Ishikawa (cell line): ENCODE data around the gene DNAJA1.

ENCODE experiments used
- CEBPB ChIP-seq: IDR thresholded peaks from 2 replicates; pipeline ENCODE4 v1.6.1; 2012
- CREB1 ChIP-seq: IDR thresholded peaks from 2 replicates; pipeline ENCODE4 v1.6.1; 2012; ENCODE audit warnings: low read depth
- EGR1 ChIP-seq: IDR thresholded peaks from 2 replicates; pipeline ENCODE4 v1.6.1; 2012
- EP300 ChIP-seq: IDR thresholded peaks from 2 replicates; pipeline ENCODE4 v1.6.1; 2012; ENCODE audit warnings: borderline replicate concordance
- FOXM1 ChIP-seq: IDR thresholded peaks from 2 replicates; pipeline ENCODE4 v1.6.1; 2012; ENCODE audit warnings: low read depth, borderline replicate concordance
- MAX ChIP-seq: IDR thresholded peaks from 2 replicates; pipeline ENCODE4 v1.6.1; 2012
- NFIC ChIP-seq: IDR thresholded peaks from 2 replicates; pipeline ENCODE4 v1.6.1; 2012
- RAD21 ChIP-seq: IDR thresholded peaks from 2 replicates; pipeline ENCODE4 v1.6.1; 2012; ENCODE audit warnings: low read depth
- TAF1 ChIP-seq: IDR thresholded peaks from 2 replicates; pipeline ENCODE4 v1.6.1; 2012; ENCODE audit warnings: low read depth, mild to moderate bottlenecking
- TCF12 ChIP-seq: IDR thresholded peaks from 2 replicates; pipeline ENCODE4 v1.6.1; 2012; ENCODE audit warnings: low read depth
- TEAD4 ChIP-seq: IDR thresholded peaks from 2 replicates; pipeline ENCODE4 v1.6.1; 2012
- YY1 ChIP-seq: IDR thresholded peaks from 2 replicates; pipeline ENCODE4 v1.6.1; 2012; ENCODE audit warnings: low read depth
- ZBTB7A ChIP-seq: IDR thresholded peaks from 2 replicates; pipeline ENCODE4 v1.6.1; 2012; ENCODE audit warnings: low read depth
- TF ChIP-seq, protein P1 (sequence below): IDR thresholded peaks from 2 replicates; pipeline ENCODE4 v1.6.1; 2012; ENCODE audit warnings: low read depth, mild to moderate bottlenecking
- TF ChIP-seq, protein P2 (sequence below): IDR thresholded peaks from 2 replicates; pipeline ENCODE4 v1.6.1; 2012

The DNAJA1 gene

DNA sequence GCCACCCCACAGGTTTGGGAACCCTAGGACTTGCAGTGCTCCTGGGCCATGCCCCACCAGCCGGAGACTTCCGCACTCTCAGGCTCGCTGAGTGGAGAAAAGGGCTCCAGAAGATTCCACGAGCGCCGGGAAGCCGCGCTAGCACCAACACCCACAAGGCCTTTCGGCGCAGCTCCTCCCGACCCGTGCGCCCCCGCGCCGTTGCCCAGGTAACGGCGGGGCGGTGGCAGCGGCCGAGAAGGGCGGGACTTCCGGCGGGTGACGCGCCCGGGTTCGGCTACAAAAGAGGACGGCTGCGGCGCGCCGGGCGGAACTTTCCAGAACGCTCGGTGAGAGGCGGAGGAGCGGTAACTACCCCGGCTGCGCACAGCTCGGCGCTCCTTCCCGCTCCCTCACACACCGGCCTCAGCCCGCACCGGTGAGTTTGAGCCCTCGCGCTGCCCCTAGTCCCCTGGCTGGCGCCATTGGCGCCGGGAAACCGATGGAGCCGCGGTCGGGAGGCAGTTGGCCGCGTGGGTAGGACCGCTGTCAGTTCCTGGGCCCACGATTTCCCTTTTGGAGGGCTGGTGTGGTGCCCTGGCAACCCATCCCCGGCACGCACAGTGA is at the start of gene DNAJA1:
Gene DNAJA1, plus strand, starts transcription at position 308 of the 606 bp plus-strand sequence. CDS start 1,212 bp downstream, outside the sequence.
- TF ChIP-seq NFIC (no peak), CREB1 (peak; percentile 67; the same call in 1 of the 2 replicates), TCF12 (peak; percentile 37; the same call in 1 of the 2 replicates), TAF1 (peak; percentile 94), EP300 (peak; percentile 34; the same call in 1 of the 2 replicates), MAX (peak; percentile 80), CEBPB (no peak), YY1 (no peak), TEAD4 (no peak; the same call in 1 of the 2 replicates), EGR1 (peak; percentile 92)

GRCh38 chr9:32978051-32978450 is 47.0 kb upstream of the DNAJA1 start:
- TF ChIP-seq NFIC (no peak), EP300 (no peak), TEAD4 (no peak), TCF12 (no peak), YY1 (no peak), CREB1 (no peak), TAF1 (no peak), EGR1 (no peak), FOXM1 (no peak), ZBTB7A (no peak), MAX (no peak), CEBPB (no peak), RAD21 (no peak)
- TF ChIP-seq, protein P1, sequence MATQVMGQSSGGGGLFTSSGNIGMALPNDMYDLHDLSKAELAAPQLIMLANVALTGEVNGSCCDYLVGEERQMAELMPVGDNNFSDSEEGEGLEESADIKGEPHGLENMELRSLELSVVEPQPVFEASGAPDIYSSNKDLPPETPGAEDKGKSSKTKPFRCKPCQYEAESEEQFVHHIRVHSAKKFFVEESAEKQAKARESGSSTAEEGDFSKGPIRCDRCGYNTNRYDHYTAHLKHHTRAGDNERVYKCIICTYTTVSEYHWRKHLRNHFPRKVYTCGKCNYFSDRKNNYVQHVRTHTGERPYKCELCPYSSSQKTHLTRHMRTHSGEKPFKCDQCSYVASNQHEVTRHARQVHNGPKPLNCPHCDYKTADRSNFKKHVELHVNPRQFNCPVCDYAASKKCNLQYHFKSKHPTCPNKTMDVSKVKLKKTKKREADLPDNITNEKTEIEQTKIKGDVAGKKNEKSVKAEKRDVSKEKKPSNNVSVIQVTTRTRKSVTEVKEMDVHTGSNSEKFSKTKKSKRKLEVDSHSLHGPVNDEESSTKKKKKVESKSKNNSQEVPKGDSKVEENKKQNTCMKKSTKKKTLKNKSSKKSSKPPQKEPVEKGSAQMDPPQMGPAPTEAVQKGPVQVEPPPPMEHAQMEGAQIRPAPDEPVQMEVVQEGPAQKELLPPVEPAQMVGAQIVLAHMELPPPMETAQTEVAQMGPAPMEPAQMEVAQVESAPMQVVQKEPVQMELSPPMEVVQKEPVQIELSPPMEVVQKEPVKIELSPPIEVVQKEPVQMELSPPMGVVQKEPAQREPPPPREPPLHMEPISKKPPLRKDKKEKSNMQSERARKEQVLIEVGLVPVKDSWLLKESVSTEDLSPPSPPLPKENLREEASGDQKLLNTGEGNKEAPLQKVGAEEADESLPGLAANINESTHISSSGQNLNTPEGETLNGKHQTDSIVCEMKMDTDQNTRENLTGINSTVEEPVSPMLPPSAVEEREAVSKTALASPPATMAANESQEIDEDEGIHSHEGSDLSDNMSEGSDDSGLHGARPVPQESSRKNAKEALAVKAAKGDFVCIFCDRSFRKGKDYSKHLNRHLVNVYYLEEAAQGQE = no peak
- TF ChIP-seq, protein P2, sequence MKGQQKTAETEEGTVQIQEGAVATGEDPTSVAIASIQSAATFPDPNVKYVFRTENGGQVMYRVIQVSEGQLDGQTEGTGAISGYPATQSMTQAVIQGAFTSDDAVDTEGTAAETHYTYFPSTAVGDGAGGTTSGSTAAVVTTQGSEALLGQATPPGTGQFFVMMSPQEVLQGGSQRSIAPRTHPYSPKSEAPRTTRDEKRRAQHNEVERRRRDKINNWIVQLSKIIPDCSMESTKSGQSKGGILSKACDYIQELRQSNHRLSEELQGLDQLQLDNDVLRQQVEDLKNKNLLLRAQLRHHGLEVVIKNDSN = no peak

DNA sequence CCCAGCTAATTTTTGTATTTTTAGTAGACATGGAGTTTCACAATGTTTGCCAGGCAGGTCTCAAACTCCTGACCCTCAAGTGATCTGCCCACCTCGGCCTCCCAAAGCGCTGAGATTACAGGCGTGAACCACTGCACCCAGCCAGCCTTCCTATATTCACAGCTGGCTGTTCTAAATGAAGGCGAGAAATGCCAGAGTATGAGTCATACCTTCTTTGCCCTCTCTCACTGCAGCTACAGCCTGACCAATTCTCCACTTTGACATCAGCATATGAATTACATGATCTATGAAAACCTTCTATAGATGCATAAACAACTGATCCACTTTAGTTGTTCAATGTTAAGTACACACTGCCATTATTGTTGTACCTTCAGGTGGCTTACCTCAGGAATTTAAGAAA is 38.1 kb upstream of the DNAJA1 start:
- TF ChIP-seq RAD21 (no peak), YY1 (no peak)

- TF ChIP-seq FOXM1 = no peak
- no peak for TF ChIP-seq EP300
These were observed 35.4 kb upstream of the DNAJA1 start for GRCh38 chr9:32989660-32990059.

DNA sequence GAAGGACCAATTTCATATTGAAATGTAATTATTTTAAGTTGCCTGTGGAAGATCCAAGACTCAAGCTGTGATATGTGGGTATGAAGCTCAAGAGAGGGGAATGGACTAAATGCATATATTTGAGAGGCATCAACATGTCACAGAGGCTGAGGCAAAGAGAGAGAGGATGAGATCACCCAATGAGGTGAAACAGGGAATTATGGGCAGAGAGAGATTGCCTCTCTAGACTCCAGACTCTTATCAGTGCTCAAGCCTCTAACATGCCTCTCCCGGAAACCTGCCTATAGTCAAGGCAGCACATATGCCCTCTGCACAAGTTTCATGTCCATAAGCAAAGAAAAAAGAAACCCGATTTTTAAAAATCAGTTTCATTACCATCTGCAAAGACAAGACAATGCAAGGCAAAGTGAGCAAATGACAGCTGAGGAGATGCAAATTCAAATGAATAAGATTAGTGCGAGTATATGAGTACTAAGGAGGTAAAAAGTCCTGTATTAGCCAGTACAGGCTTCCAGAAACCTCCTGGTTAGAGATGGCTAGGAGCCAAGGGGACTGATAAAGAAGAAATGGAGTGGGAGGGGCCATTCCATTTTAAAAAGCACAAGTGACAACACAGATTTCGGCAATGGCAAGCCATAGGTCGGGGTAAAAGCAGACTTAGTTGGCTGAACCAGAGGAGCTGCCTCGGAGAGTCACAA is 33.0 kb upstream of the DNAJA1 start:
- TF ChIP-seq YY1 = no peak
- no peak for TF ChIP-seq TAF1
- TF ChIP-seq, protein P2 = no peak
- no peak for TF ChIP-seq NFIC
- TF ChIP-seq, protein P1 = no peak
- TF ChIP-seq FOXM1 = no peak

DNA sequence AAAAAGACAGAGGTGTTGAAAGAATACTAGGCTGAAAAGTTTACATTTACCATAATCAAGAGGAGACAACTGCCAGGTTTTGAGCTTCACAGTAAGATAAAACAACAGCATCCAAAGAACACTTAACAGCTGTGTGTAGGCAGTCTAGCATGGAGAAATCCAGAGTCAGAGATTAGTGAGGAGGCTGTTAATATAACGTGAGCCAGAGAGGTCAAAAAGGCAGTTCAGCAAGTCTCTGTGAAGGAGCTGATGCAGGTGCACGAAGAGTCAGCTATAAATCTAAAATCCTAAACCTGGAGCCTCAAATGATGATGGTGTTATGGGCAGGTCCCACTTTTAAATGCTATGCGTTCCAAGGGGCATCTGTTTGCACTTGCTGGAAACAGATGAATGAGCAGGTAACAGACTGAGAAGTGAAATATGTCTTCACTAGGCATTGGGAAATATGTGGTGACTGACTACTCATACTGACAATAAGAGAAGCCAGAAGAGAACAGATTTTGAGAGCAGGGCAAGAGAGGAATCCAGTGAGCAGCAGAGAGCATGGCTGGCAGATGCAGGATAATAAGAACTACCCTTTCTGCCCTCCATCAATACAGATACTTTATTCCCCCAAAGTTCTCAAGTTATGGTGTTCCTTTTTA is 32.4 kb upstream of the DNAJA1 start:
- TF ChIP-seq FOXM1 = no peak
- no peak for TF ChIP-seq TCF12
- no peak for TF ChIP-seq TEAD4
- TF ChIP-seq NFIC = no peak
- no peak for TF ChIP-seq CREB1
- no peak for TF ChIP-seq CEBPB
- TF ChIP-seq EGR1 = no peak
- TF ChIP-seq, protein P1 = no peak
- TF ChIP-seq RAD21 = no peak
- TF ChIP-seq, protein P2 = no peak
- TF ChIP-seq ZBTB7A = no peak
- TF ChIP-seq EP300 = no peak
